Rectal smooth muscle tissue (tissue), 1 donor: Measurements from ENCODE around the gene VPS51.

Source experiments
- H3K27ac ChIP-seq: one replicate; pipeline ENCODE4 v1.7.0; 2013; ENCODE audit warnings: low read depth, low read length, inconsistent platforms
- H3K27me3 ChIP-seq: one replicate; pipeline ENCODE4 v1.7.0; 2013; ENCODE audit warnings: low read length; ENCODE audit not compliant: control insufficient read depth, insufficient read depth
- H3K36me3 ChIP-seq: one replicate; pipeline ENCODE4 v1.7.0; 2013; ENCODE audit warnings: low read length; ENCODE audit not compliant: control insufficient read depth, insufficient read depth
- H3K4me1 ChIP-seq: one replicate; pipeline ENCODE4 v1.7.0; 2013; ENCODE audit warnings: low read length; ENCODE audit not compliant: control insufficient read depth, insufficient read depth
- H3K4me3 ChIP-seq: one replicate; pipeline ENCODE4 v1.7.0; 2013; ENCODE audit warnings: low read length
- H3K9ac ChIP-seq: one replicate; pipeline ENCODE4 v1.7.0; 2013; ENCODE audit warnings: low read length

The VPS51 gene

GRCh38 chr11:65102142-65103095 is 6.4 kb downstream of the VPS51 start:
- Histone ChIP-seq H3K27ac (no peak overlapping the region), H3K9ac (no peak overlapping the region), H3K4me1 (no peaks in the 10 kb centered on the region), H3K27me3 (no peaks in the 10 kb centered on the region), H3K36me3 (peaks cover 6% of the 10 kb centered on the region), H3K4me3 (no peak overlapping the region)

DNA sequence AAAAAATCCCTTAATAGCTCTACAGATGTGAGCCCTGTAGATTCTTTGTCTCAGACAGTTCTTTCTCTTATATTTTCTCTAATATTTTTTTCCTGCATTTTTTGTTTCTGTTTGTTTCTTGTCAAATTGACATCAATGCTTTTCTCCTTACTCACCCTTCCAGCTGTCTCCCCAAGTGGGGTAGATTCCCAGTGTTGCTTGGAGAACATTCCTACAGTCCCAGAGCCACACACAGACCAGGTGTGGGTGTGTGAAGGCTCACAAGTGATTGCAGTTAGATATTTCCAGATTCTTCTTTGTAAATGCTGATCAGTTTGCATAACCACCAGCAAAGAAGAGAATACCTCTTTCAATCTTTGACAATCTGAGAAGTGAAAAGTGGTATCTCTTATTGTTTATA is 7.5 kb downstream of the VPS51 start:
- peaks cover 6% of the 10 kb centered on the region for H3K36me3 ChIP-seq
- no peaks in the 10 kb centered on the region for H3K4me1 ChIP-seq
- H3K4me3 ChIP-seq, result no peak overlapping the region
- no peaks in the 10 kb centered on the region for H3K27me3 ChIP-seq
- no peak overlapping the region for H3K27ac ChIP-seq
- H3K9ac ChIP-seq, result no peak overlapping the region

DNA sequence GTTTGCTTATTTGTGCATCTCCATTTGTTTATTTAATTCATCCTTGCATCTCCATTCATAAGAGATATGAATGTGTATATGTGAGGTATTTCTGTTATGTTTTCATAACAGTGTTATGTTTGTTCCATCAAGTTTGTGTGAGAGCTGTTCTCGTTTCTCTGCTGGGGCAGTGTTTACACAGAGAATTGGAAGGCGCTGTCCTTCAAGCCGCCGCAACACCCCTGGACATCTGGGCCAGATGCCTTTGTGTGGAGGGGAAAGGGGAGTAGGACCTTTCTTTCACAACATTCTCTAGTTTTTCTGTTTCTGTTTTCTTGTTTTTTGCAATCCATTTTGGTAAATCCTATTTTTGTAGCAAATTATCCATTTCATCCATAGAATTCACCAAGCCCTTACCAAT is 8.6 kb downstream of the VPS51 start:
- no peak overlapping the region for H3K4me3 ChIP-seq
- H3K4me1 ChIP-seq, result no peaks in the 10 kb centered on the region
- H3K36me3 ChIP-seq, result peaks cover 10% of the 10 kb centered on the region
- H3K27ac ChIP-seq, result no peak overlapping the region
- H3K27me3 ChIP-seq, result no peaks in the 10 kb centered on the region
- no peak overlapping the region for H3K9ac ChIP-seq

DNA sequence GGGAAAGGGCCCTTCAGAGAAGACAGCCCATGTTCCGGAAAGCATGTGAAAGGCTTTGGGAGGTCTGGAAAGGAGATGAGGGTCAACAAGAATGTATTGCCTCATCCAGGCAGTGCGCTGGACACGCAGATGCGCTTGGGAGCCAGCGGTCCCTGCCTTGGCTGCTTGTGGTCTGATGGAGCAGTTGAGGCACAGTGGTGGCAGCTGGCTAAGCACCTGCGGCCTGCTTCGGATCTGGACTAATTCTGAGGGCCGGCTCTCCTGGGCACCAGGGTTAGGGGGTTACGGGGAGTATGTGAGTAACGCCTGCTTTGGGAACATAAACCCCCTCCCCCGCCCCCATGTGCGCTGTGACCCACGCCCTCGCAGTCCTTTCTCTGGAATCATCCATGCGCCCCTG is 11.1 kb downstream of the VPS51 start:
- no peaks in the 10 kb centered on the region for H3K27me3 ChIP-seq
- no peak overlapping the region for H3K9ac ChIP-seq
- H3K36me3 ChIP-seq, result peaks cover 10% of the 10 kb centered on the region
- H3K4me3 ChIP-seq, result no peak overlapping the region
- H3K4me1 ChIP-seq, result peaks cover 8% of the 10 kb centered on the region
- H3K27ac ChIP-seq, result no peak overlapping the region

DNA sequence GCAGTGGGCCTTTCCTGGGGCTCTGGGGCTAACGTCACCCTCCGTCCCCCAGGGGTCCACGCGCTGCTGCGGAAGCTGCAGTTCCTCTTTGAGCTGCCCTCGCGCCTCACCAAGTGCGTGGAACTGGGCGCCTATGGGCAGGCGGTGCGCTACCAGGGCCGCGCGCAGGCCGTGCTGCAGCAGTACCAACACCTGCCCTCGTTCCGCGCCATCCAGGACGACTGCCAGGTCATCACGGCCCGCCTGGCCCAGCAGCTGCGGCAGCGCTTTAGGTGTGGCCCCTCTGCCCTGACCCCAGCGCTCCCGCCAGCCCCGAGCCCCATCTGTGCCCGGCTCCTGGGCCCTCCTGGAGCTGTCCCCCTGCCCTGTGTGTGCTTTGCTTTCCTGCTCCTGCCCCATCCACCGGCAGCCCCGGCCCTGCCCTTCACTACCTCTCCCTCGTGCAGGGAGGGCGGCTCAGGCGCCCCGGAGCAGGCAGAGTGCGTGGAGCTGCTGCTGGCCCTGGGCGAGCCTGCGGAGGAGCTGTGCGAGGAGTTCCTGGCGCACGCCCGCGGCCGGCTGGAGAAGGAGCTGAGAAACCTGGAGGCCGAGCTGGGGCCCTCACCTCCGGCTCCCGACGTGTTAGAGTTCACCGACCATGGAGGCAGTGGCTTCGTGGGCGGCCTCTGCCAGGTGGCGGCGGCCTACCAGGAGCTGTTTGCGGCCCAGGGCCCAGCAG is 11.9 kb downstream of the VPS51 start:
- no peak overlapping the region for H3K27ac ChIP-seq
- H3K36me3 ChIP-seq, result peaks cover 10% of the 10 kb centered on the region
- H3K4me1 ChIP-seq, result peaks cover 10% of the 10 kb centered on the region

GRCh38 chr11:65108469-65109123 is 12.6 kb downstream of the VPS51 start:
- H3K4me1 ChIP-seq, result peaks cover 13% of the 10 kb centered on the region
- H3K9ac ChIP-seq, result no peak overlapping the region

More for the DNA sequence above, 11.9 kb downstream of the VPS51 start:
- Histone ChIP-seq H3K4me3 (no peak overlapping the region), H3K9ac (no peak overlapping the region), H3K27me3 (no peaks in the 10 kb centered on the region)

DNA sequence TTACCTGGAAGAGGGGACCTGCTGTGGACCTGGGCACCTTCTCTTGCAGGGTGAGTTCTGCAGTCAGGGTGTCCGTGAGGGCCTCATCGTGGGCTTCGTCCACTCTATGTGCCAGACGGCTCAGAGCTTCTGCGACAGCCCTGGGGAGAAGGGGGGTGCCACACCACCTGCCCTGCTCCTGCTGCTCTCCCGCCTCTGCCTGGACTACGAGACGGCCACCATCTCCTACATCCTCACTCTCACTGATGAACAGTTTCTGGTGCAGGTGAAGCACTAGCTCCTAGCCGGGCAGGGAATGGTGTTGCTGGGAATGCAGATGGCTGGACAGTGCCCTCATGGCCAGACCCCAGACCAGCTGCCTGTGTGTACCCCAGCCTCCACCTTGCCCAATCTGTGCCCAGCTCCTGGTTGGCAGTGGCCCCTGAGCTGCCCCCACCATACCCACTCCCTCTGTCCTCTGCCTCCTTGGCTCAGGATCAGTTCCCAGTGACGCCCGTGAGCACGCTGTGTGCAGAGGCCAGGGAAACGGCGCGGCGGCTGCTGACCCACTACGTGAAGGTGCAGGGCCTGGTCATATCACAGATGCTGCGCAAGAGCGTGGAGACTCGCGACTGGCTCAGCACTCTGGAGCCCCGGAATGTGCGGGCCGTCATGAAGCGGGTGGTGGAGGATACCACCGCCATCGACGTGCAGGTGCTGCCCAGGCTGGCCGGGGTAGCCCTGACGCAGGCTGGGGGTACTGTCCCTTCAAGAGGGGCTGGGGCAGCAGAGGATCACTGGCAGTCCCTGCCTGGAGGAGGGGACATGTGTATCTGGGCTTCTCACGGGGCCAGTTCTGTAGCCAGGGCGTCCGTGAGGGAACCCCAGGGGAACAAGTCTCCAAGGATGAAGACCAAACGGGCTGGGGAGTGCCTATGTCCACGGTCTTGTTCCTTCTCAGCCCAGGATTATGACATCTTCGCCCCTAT is 13.5 kb downstream of the VPS51 start:
- H3K27ac ChIP-seq, result no peak overlapping the region
- H3K36me3 ChIP-seq, result peaks cover 10% of the 10 kb centered on the region
- no peak overlapping the region for H3K4me3 ChIP-seq
- H3K4me1 ChIP-seq, result peaks cover 13% of the 10 kb centered on the region
- no peaks in the 10 kb centered on the region for H3K27me3 ChIP-seq
- H3K9ac ChIP-seq, result no peak overlapping the region

More at GRCh38 chr11:65108469-65109123, 12.6 kb downstream of the VPS51 start:
- no peak overlapping the region for H3K27ac ChIP-seq
- no peaks in the 10 kb centered on the region for H3K27me3 ChIP-seq
- no peak overlapping the region for H3K4me3 ChIP-seq
- peaks cover 10% of the 10 kb centered on the region for H3K36me3 ChIP-seq

- Histone ChIP-seq H3K27ac (peak overlapping the region; percentile 3), H3K9ac (no peak overlapping the region), H3K4me3 (no peak overlapping the region), H3K27me3 (no peaks in the 10 kb centered on the region), H3K4me1 (peaks cover 13% of the 10 kb centered on the region), H3K36me3 (peaks cover 6% of the 10 kb centered on the region)
Measured at GRCh38 chr11:65110354-65110861, 14.4 kb downstream of the VPS51 start.

GRCh38 chr11:65111159-65111743 is 15.2 kb downstream of the VPS51 start:
- Histone ChIP-seq H3K27ac (peak overlapping the region; percentile 29), H3K9ac (no peak overlapping the region), H3K36me3 (peaks cover 4% of the 10 kb centered on the region), H3K27me3 (no peaks in the 10 kb centered on the region), H3K4me3 (peak overlapping the region; percentile 59), H3K4me1 (peaks cover 13% of the 10 kb centered on the region)

GRCh38 chr11:65111744-65112545 is 15.9 kb downstream of the VPS51 start, which contains the start of gene TM7SF2:
TM7SF2 (plus strand) TSS chr11:65111872; CDS start chr11:65112016, 144 bp downstream.
- H3K4me1 ChIP-seq, result peaks cover 19% of the 10 kb centered on the region
- peak within 1 kb of the TSS; percentile 61 for H3K27ac ChIP-seq
- peak within 1 kb of the TSS; percentile 38 for H3K9ac ChIP-seq
- peaks cover 4% of the 10 kb centered on the region for H3K36me3 ChIP-seq
- peak within 1 kb of the TSS; percentile 59 for H3K4me3 ChIP-seq
- H3K27me3 ChIP-seq, result no peaks in the 10 kb centered on the region
